GM19025 (cell line): ENCODE data around the gene HELT.
"Not testable (repeated sequence)": the region's sequence is repeated elsewhere in the genome, so short reads cannot be mapped to it uniquely, and the experiment has no call there.

ENCODE experiments used
- ATAC-seq: cut with Tn5 transposase; IDR thresholded peaks from one replicate; pipeline ENCODE4 v1.9.1; 2021; ENCODE audit warnings: mild to moderate bottlenecking, low read depth, moderate library complexity; ENCODE audit not compliant: unreplicated experiment

Gene HELT

GRCh38 chr4:185035284-185035683 lies 17.0 kb downstream of the HELT start:
- no peak for ATAC-seq

DNA sequence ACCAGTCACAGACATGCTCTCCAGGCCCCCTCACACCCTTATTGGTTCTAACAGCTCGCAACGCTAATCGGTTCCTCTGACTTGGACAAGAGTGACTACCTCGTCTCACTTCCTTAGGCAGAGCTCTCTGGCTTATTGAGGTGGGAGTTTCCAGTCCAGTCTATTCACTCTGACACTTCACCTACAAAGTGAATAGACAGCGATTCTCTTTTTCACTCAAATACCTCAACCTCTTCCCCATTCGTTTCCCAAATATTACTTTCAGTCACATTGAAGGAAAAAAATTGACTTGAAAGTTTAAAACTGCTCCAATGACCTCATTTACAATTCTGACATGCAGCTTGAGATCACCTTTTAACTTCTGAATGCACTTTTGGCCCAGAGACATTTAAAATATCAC lies 17.7 kb downstream of the HELT start:
- no peak for ATAC-seq

- ATAC-seq, result no peak
Observed at GRCh38 chr4:185036842-185037241, 18.6 kb downstream of the HELT start.

DNA sequence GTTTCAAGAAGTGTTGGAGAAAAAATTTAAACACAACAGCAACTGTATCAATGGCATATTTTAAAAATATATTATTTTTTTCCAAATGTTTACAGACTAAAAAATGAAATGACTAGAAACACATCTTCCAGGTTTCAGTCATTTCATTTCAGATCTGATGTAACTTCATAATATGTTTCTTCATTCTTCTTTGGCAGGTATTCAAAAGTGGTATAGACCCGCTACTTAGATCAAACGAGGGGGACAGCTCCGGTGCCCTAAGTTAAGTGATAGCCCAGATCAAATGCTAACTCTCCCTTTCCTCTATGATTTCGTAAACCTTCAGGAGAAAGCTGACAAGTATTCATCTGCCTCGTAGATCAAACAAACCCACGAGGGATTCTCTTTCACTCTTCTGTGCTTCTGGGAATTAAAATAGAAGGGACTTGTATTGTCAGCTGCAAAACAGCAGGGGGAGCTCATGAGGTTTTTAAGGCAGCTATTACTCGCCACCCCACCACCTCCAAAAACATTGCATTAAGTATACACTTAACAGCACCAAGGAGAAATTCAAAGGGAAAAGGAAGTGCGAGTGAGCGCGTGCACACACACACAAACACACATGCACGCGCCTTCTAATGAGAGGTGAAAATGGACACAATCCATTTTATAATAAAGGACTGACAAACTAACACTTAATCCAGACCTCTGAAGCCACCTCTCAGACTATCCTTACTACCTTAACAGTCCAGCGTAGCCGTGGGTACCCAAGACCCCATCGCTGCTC lies 21.4 kb downstream of the HELT start:
- ATAC-seq, result peak; percentile 50

DNA sequence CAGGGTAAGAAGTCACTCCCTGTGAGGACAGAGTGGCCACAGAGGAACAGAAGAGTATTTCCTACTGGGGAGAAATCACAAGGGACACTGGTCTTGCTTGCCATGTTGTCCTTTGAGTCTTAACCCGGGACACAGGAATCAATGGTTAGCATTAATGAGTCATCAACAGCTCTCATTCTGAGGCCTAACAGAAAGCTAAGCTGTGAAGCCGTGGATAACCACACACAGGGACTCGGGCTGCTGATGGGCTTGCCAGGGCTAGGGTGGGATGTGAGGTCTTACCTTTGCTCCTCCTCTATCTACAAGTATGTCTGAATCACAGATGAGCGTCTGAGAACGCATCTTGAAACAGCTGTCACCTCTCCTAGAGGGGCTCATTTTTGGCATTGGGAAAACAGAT lies 22.2 kb downstream of the HELT start:
- ATAC-seq, result no peak

GRCh38 chr4:185050286-185050685 lies 32.0 kb downstream of the HELT start:
- ATAC-seq, result not testable (repeated sequence)

DNA sequence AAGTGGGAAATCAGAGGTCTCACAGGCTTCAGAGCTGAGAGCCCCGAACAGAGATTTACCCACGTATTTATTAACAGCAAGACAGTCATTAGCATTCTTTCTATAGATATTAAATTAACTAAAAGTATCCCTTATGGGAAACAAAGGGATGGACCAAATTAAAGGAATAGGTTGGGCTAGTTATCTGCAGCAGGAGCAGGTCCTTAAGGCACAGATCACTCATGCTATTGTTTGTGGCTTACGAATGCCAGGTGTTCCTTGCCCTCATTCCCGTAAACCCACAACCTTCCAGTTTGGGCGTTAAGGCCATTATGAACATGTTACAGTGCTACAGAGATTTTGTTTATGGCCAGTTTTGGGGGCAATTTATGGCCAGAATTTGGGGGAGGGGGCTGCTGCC lies 33.0 kb downstream of the HELT start:
- ATAC-seq, result not testable (repeated sequence)

DNA sequence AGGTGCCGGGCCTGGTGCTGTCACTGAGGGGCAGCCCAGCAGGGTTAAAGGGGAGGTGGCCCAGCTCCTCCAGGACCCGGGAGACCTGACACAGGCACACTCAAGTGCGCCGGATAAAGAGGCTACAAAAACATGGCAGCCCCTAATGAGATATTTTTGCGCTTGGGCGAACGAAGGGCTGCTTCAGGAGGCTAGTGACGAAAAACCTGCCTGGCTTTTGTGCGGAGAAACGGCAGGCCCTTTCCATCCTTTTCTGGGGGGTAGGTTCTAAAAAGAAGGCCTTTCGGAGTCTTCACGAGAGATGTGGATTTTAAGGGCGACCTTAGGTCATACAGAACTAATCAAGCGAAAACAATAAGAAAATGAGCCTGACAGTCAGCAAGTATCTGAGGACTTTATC lies 35.5 kb downstream of the HELT start:
- ATAC-seq, result no peak

GRCh38 chr4:185054272-185054671 lies 36.0 kb downstream of the HELT start:
- ATAC-seq, result no peak

- no peak for ATAC-seq
Observed at GRCh38 chr4:185054886-185055285, 36.6 kb downstream of the HELT start.

DNA sequence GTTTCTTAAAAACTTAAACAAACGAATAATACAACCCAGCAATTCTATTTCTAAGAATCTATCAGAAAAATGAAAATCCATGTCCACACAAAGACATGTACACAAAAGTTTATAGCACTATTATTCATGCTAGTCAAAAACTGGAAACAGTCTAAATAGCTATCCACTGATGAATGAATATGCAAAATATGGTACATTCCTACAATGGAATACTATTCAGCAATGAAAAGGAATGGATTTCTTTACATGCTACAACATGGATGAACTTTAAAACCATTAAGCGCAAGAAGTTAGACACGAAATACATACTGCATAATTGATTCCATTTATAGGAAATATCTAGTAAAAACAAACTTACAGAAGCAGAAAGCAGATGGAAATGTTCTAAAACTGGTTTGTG lies 43.3 kb downstream of the HELT start:
- no peak for ATAC-seq

DNA sequence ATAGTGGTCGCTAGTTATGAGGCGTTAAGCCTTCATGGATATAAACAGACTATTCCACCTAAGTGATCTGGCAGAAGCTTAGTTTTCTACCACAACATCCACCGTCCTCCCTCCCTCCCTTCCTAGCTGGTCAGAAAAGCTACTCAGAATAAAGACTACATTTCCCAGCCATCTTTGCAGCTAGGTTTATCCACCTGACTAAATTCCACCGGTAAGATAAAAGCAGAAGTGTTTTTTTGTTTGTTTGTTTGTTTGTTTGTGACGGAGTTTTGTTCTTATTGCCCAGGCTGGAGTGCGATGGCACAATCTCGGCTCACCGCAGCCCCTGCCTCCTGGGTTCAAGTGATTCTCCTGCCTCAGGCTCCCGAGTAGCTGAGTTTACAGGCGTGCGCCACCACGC lies 44.3 kb downstream of the HELT start:
- no peak for ATAC-seq

- no peak for ATAC-seq
Observed at GRCh38 chr4:185066179-185066578, 47.9 kb downstream of the HELT start.

DNA sequence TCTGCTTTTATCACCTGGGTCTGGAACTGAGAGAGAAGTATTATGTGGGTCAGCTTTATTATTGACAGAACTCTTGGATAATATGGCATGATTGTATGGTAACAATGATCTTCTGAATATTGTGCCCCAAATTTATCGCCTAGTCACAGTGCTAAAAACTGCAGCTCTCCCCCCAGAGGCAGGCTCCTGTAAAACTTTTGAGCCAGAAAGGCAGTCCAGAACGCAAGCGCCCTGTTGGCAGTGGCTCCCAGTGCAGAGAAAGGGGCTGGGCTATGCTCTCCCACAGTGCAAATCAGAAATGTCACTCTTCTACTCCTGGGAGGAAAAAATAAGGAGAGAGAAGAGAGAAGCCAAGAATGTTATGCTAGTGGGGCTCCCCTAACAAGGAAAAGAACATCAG lies 50.5 kb downstream of the HELT start:
- ATAC-seq, result no peak
